ENCODE results near the gene DNAH1. TPM values are rescaled to one million over a fixed set of nuclear protein-coding genes. Genes with fewer than 3 reads are reported as not detected.

The DNAH1 gene
- total and polyA plus RNA-seq, 2 of the 13 experiments (the other 11 are each of a cell fraction or from before 2014, with no cell fraction given): 0.64 to 3.5 TPM

DNA sequence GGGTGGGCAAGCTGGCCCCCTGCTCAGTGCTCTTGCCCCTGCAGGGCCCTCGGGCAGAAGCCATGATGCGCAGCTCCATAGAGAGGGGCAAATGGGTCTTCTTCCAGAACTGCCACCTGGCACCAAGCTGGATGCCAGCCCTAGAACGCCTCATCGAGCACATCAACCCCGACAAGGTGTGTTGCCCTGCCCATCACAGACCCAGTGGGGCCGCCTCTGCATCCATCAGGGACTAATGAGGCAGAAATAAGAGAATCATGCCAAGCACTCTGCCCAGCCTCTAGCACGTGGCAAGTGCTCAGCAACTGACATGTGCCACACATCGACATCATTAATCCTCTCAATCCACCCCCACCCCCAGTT, 79.4 kb downstream of the DNAH1 start (continued):
- TF ChIP-seq, protein P1, sequence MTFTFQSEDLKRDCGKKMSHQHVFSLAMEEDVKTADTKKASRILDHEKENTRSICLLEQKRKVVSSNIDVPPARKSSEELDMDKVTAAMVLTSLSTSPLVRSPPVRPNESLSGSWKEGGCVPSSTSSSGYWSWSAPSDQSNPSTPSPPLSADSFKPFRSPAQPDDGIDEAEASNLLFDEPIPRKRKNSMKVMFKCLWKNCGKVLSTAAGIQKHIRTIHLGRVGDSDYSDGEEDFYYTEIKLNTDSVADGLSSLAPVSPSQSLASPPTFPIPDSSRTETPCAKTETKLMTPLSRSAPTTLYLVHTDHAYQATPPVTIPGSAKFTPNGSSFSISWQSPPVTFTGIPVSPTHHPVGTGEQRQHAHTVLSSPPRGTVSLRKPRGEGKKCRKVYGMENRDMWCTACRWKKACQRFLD (CRISPR knock-in tag; IDR thresholded peaks at IDR 0.05; ENCODE audit: borderline replicate concordance): no peak
- TF ChIP-seq, protein P2, sequence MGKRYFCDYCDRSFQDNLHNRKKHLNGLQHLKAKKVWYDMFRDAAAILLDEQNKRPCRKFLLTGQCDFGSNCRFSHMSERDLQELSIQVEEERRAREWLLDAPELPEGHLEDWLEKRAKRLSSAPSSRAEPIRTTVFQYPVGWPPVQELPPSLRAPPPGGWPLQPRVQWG (CRISPR knock-in tag; IDR thresholded peaks at IDR 0.05; ENCODE audit: borderline replicate concordance, low read depth): no peak
- TF ChIP-seq NBN (conservative IDR thresholded peaks at IDR 0.05) (no peak), SOX6 (IDR thresholded peaks at IDR 0.05) (no peak), SOX6 (CRISPR knock-in tag; IDR thresholded peaks at IDR 0.05) (no peak)
- TF ChIP-seq, protein P3, sequence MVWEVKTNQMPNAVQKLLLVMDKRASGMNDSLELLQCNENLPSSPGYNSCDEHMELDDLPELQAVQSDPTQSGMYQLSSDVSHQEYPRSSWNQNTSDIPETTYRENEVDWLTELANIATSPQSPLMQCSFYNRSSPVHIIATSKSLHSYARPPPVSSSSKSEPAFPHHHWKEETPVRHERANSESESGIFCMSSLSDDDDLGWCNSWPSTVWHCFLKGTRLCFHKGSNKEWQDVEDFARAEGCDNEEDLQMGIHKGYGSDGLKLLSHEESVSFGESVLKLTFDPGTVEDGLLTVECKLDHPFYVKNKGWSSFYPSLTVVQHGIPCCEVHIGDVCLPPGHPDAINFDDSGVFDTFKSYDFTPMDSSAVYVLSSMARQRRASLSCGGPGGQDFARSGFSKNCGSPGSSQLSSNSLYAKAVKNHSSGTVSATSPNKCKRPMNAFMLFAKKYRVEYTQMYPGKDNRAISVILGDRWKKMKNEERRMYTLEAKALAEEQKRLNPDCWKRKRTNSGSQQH (CRISPR knock-in tag; IDR thresholded peaks at IDR 0.05; ENCODE audit: low read depth): no peak
- TF ChIP-seq, protein P4, sequence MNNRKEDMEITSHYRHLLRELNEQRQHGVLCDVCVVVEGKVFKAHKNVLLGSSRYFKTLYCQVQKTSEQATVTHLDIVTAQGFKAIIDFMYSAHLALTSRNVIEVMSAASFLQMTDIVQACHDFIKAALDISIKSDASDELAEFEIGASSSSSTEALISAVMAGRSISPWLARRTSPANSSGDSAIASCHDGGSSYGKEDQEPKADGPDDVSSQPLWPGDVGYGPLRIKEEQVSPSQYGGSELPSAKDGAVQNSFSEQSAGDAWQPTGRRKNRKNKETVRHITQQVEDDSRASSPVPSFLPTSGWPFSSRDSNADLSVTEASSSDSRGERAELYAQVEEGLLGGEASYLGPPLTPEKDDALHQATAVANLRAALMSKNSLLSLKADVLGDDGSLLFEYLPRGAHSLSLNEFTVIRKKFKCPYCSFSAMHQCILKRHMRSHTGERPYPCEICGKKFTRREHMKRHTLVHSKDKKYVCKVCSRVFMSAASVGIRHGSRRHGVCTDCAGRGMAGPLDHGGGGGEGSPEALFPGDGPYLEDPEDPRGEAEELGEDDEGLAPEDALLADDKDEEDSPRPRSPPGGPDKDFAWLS (CRISPR knock-in tag; IDR thresholded peaks at IDR 0.05; ENCODE audit: borderline replicate concordance): no peak
